Activated naive CD4-positive, alpha-beta T cell treated with Interleukin-2 at 50 U/mL for 16 hours (primary cell): ENCODE measurements around the gene C1orf159.

ENCODE experiments used
- DNase-seq: peaks from one replicate; pipeline ENCODE4 v3.0.0-alpha.2; 2020

The C1orf159 gene

DNA sequence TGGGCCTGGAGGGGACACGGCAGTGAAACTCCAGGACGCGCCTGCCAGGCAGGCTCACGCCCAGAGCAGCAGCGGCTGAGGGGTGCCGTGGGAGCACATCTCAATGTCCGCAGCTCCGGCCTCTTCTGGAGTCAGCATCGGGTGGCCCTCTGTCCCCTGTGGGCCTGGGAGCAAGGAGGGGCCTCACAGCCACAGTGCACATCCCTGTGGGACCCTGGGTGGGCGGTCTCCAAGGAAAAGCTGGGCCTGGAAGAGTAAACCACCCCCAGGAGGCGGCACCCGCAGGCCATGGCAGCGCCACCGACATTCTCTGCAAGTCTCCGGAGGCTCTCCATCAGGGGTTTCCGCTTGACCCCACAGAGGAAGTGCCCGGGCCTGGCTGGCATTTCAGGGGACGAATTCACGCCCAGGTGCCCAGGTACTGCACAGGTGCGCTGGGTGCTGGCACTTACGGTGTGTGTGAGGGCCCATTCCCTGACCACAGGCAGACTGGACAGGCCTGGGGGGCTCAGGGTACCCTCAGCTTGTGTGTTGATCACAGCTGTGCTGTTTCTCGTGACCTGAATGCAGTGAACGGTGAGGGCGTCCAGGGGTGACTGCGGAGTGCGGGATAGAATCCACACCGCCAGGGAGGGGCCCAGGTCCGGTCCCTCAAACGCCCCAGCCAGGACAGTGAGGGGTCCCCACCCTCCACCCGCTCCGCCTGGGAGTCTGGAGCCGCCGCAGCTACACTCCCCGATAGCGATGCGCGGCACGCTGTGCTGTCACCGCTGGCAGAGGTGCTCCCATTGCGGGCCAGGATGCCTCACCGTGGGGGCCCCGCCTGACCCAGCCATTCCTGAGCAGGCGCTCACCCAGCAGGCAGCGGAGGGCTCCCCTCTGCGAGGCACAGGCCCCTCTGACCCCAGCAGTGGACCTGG lies 25.2 kb downstream of the C1orf159 start:
- DNase-seq: no peak

DNA sequence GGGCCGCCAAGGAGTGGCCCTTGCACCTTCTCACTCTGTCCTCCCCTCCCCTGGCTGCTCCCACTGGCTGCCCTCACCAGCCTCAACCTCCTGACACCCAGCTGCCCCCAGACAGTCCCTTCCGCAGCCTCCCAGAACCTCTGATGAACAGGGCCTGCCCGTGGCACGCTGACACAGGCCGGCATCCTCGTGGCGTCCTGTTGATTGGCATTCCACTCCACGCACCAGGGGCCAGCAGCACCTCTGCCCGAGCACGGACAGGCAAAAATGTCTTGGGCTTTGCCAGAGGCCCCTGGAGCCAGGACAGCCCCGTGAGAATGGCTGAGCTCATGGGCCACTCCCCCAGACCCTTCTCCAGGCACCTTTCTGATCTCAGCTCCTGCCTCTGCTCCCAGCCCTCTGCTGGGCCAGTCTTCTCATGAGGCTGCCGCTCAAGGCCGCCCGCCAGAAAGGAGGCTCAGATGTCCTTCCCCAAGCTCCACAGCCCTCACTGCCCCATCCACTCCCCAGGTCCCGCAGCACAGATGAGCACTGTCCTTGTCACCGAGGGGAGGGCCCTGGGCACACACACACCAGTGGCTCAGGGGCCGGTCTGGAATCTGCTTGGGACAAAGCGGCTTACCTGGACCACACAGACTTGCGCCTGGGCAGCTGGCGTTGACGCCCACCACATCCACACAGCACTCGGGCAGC lies 26.0 kb downstream of the C1orf159 start:
- DNase-seq: no peak

DNA sequence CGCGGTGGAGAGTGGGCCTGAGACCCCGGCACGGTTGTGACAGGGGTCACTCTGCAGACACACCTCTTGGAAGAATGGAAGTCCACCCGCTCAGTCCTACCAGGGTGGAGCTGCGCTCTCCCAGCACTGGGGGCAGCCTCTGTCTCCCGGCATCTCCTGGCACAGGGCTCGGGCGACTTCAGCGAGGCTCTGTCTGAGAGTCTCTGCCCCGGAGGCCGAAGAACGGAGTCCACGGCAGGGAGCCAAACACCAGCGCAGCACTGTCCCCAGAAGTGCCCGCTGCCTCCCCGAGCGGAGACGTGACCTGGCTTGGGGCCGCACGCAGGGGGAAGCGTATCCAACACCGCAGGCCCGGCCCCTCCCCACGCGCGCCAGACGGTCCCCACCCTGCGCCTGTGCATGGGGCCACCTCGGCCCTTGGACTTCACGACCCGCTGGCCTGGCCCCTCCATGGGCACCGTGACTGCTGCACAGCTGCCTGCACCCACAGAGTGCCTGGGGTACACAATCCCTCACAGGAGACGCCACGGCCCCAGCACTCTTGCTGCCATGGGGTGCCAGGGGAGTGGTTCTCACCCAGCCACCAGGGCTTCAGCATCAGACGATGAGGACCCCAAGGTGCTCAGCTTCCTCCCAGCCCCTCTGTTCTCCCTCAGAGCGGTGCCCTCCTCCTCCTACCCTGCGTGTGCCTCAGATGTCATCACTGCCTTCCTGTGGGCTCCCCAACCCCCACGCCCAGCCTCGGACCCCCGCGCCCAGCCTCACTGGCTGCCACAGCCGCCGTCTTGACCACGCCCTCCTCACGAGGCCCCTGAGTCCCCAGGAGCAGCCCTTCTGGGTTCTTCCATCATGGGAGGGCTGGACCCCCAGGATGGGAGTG lies 26.8 kb downstream of the C1orf159 start:
- DNase-seq: no peak

DNA sequence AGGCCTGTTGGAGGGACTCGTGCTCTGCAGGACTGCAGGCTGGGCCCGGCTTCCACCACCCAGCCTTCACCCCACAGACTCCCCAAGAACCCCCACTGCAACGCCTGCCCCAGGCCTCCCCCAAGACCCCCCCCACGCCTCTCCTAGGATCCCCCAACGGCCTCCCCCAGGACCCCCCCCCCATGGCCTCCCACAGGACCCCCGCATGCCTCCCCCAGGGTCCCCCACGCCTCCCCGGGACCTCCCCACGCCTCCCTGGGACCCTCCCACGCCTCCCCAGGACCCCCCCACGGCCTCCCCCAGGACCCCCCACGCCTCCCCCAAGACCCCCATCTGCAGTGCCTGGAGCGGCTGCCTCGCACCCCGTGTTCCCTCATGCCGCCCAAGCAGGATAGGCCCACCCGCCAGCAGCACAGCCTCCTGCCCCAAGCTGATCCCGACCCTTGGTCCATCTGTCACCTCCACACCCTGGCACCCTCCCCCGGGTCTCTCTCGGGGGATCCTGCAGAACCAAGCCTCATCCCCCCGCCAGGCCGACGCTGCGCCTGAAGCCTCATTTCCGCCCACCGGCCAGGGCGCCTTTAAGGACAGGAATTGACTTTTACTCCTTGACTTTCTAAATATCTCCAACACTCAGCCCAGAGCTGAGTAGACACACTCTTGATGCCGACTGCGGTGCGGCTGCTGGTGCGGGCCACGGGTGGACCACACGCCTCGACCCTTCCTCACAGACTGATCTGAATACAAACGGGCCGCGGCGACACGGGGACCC lies 27.7 kb downstream of the C1orf159 start:
- DNase-seq: no peak

DNA sequence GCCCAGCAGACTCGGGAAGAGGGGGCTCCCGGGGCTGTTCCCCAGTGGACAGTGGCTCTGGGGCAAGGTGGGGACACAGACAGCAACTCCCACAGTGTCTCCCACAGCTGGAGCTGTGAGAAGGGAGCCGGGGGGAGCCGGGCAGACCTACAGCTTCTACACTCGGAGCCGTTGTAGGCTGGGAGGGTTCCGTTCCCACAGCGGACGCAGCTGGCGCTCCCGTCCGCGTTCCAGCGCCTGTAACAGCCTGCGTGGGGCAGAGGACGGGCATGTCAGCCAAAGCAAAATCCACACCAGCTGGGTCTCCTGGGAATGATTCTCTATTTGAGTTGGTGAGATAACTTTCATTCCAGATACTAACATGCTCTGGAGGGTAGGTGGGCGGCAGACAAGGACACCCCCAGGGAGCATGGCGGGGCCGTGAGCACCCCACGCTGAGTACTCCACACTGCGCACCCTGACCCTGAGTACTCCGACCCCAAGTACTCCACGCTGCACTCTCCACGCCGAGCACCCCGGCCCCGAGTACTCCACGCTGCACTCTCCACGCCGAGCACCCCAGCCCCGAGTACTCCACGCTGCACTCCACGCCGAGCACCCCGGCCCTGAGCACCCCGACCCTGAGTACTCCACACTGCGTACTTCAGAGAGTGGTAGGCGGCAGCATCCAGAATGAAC lies 28.4 kb downstream of the C1orf159 start:
- no peak for DNase-seq

DNA sequence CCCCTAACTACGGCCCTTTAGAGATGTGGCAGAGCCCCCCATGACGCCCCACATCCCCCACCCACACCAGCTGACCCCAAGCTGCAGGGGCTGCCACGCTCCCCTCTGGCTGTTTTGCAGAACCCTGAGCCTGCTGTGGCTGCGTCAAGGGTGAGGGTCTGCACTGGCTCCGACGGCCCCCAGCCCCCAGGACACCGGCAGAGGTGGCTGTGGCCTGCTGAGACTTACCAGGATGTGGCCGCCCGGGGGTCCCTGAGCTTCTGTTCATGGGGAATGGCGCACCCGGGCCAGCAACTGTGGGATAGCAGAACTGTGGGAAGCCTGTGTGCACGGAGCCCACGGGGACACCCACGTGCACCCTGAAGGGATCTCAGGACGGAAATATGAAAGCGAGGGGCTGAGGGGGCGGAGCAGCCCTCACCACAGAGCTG lies 29.0 kb downstream of the C1orf159 start:
- DNase-seq: no peak

DNA sequence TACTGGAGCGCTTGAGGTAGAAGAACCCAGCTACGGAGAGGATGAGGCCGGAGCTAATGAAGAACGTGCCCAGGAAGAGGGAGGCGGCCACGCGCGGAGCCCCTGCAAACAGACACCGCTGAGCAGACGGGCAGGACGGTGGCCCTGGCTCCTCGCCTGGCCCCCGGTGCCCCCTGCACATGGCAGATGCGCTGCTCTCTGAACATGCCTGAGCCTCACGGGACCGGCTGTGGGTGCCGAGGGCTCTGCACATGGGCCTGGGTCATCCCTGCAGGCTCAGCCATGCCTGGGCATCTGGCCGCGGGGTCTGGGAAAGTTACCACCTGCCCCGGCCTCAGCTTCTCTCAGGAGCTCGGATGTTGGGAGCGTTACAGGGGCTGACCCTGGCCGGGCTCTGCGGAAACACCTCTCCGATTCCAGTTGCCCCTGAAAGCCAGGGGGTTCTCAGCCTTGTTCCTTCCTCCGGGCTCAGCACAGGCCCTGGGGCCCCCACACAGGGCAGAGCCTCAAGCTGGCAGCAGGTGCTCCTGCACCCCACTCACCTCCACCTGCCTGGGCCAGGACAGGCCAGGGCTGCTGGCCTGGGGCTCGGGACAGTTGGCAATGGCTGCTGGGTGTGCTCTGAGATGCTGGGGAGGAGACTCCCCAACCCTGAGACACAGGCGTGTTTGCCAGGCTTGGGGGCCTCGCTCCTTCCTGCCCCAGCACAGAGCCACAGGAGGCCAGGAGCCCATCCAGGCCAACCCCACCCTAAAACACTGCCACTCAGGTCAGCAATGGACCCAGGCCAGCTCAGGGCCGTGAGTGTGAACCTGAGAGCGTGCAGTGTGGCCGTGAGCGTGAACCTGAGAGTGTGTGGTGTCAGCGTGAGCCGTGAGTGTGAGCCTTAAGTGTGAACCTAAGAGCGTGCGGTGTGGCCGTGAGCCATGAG lies 29.7 kb downstream of the C1orf159 start:
- DNase-seq: no peak

DNA sequence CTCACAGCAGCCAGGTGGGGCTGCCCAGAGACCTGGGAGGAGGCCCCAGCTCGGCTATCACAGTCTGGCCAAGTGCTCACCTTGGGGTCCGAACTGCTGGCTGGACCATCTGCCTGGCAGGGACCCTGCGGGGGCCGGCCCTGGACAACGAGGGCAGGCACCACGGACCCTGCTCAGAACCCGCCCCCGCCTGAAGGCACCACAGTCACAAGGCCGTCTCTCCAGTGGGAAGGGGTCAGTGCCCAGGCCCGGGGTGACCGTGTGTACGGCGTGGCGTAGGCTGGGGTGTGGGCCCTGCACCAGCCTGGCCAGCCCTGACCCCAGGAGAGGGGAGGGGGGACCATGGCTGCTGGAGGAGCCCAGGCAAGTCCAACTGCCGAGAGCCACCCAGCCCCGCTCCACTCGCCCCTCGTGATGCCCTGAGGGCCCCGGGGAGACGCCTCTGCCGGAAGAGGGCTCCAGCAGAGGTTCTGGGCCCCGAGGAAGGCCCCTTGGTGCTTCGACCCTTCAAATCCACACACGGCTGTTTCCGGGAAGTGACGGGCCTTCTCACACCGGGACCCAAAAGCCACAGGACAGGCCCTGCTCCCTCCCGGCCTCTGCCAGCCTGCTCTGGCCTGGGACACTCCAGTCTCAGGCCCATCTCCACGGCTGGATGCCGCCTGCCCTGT lies 30.6 kb downstream of the C1orf159 start:
- no peak for DNase-seq

DNA sequence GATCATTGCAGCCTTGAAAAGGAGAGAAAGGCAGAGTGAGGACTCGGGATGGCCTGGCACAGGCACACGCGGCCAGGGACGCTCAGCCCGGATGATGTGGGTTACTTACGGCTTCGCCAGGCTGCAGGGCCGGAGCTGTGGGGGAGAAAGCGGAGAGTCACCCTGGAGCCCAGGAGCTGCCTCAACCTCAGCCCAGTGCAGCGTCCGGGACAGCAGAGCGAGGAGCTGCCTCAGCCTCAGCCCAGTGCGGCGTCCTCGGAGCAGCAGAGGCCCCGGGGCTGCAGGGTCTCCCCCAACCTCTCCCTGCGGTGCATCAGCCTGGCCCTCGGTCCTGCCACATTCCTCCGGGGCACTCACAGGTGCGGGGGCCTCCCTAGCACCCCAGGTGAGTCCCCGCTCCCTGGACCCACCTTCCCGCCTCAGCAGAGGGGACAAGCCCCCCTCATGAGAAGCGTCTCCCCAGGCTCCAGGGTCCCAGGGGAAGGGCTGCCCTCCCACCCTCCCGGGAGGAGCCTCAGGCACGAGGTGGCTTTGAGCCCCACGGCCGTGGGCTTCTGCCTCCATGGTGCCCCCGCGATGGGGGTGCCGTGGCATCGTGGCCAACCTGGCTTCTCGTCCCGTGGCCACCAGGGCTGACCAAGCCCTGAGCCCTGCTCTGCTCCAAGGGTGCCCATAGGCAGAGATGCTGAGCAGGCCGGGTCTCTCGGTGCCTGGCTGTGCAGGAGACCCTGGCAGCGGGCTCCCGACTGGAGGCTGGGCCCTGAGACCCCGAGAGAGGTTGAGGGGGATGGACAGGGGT lies 31.3 kb downstream of the C1orf159 start:
- DNase-seq: no peak

DNA sequence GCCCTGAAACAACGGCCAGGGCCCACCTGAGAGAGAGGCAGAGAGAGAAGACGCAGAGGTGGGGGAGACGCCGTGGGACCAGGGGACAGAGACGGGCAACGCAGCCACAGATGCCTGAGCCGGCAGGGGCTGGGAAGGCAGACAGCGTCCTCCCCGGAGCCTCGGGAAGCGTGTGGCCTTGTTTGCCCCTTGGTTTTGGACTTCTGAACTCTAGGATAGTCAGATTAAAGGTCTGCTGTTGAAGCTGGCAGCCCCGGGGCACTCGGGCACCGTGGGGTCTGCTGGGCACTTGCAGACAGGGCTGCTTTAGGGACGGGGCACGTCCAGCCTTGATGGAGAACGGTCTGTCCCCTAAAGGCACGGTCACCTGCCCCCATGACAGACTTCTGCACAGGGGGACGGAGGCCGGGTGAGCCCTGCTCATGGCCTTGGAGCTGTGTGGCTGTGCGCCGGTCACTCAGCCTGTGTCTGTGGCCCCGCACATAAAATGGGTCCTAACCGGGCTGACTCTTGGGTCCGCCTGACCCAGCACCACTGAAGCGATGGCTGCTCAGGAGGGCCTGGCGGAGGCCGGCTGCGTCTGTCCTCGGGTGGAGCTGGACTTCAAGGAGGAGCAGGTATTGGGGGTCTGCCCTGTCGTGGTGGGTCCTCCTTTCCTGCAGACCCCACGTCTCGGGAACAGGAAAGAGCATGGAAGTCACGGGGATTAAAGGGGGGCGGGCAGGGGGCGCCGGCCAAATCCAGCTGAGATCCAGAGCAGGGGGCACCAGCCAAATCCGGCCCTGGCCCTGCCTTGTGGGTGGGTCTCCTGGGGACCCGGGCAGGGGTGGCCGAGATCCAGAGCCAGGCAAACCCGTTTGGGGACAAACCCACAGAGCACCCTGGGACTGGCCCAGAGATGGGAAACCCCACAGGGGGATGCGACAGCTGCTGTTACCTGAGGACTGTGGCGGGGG lies 32.2 kb downstream of the C1orf159 start:
- DNase-seq: no peak

DNA sequence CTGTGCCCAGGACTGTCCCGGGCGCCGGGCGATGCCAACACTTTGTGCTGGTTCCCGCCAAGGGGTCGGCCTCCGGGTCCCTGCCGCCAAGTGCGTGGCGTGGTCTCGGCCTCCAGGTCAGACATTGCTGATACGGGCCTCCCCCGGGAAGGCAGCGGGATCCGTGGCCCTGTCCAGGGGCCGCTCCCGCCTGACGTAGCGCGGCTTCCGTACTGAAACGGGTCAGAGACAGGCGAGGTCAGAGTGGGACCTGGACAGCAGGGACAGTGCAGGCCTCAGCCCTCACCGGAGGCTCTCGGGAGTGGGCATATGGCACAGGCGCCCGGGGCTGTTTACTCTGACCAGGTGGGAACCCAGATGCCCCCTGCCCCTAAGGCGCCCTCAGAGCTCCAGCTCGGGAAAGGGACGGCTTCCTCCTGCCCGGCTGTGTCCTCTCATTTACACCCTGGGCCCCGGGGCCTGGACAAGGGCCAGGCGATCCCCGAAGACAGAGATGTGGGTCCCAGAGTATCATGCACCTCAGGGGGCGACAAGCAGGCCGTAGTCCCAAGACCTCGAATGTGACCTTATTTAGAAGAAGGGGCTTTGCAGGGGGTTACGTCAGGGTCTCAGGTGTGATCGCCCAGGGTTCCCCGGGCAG lies 33.0 kb downstream of the C1orf159 start:
- no peak for DNase-seq

DNA sequence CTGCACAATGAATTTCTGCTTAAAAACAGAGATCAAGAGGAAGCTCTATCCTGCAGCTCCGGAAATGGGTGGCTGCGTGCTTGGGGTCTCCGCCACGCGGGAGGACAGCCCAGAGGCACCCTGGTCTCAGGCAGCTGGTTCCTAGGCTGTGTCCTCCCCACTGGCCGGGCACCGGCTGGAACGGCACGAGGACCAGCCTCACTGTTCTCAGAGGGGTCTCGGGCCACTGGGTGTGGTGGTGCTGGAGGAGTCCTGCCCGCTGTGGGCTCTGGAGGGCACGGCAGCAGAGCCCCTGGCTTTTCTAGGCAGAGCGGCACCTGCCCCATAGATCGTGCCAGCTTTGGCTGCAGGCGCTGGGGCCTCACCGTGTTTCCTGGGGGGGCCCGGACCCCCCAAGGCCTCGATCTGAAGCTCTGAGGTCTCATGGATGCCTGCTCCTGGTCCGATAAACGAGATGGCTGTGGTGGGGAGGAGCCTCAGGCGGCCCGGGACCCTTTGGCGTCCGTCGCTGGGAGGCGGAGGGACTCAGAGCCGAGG lies 33.6 kb downstream of the C1orf159 start:
- no peak for DNase-seq

DNA sequence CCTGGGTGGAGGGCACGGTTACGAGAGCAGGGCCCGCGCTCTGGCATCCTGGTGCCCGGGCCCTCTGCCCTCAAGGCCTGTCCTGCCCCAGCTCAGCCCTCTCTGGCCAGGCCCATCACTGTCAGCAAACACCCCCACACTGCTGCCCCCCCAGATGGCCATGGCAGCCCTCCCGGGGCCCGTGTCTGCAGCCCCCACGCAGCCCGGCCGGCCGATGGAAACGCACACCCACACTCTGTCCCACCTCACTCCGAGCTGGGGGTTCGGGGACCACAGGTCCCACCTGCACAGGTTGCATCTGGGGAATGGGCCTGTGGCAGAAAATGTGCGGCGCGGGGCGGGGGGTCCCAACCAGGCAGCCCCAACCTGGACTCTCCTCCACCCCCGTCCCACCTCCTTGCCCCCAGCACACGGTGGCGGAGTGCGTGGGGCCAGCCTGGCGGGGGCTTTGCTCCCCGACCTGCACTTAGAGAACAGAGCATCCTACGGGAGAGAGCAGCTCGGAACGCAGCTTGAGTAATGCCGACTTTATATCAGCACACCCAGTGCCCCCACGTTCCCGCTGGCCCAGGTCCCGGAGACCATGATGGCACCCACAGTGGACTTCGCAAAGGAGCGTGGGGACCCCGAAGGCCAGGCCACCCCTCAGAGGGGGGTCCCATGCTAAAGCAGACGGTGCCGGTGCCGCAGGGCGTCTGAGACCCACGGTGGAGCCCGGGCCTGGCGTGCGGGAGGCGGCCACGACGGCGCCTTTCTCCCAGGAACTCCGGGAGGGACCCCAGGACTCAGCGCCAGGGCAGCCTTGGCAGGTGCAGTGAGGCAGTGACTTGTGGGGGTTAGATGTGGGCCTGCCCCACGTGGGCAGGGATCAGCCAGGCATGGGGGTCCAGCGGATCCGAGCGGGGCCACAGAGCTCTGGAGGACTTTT lies 34.3 kb downstream of the C1orf159 start:
- DNase-seq: no peak

DNA sequence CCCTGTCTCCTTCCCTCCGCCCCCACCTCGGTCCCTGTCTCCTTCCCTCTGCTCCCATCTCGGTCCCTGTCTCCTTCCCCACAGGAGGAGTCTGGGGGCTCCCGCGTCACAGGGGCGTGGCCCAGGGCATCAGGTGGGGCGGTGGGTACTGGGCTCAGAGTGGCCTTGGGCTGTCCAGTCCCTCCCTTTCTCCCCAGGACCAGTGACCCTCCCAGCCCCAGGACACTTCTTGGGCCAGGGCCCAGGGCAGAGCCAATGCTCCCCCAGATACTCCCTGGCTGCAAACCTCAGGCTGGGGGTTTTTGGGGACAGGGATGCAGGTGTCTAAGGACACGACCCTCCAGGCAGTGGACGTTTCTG lies 35.0 kb downstream of the C1orf159 start:
- DNase-seq: no peak

DNA sequence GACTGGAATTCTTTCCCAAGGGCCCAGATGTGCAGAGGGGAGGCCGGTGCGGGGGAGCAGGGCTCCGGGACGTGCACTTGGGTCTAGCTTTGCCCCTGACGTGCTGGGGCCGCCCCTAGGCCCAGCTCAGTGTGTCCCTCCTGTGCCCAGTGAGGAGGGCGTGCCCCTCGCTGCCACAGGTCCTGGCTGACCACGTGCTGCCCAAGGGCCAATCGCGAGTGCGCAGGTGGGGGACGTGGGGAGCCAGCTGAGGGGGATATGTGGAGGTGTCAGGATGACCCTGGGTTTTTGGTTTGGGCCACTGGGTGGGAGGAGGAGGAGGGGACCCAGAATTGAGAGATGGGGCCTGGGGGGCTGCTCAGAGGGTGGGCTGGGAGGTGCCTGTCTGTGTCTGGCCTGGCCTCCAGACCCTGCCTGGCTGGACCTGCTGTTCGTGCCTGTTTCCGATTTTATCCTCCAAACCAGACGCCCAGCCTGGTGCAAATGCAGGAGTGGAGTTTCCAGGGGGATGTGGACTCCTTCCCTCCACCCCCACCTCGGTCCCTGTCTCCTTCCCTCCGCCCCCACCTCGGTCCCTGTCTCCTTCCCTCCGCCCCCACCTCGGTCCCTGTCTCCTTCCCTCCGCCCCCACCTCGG lies 35.6 kb downstream of the C1orf159 start:
- DNase-seq: no peak
